Ovary (tissue), 9 donors: ENCODE measurements around the gene NR4A1. TPM values are rescaled to one million over a fixed set of nuclear protein-coding genes. Genes with fewer than 3 reads are reported as not detected.
A peak's percentile ranks its signal among the peaks of the same experiment; 100 is the strongest.

Source experiments
- DNase-seq, 5 donors: peaks; one replicate each; pipeline ENCODE4 v3.0.0-alpha.2; 2019 to 2020
- H3K27ac ChIP-seq, 2 donors: fragments of 200-600 bp; one replicate each; pipeline versions ENCODE4 v1.5.1 to v1.8.0; 2019 to 2022
- H3K27me3 ChIP-seq: fragments of 200-600 bp; one replicate; pipeline ENCODE4 v1.8.0; 2022
- H3K36me3 ChIP-seq: fragments of 200-600 bp; sonication (generic); one replicate; pipeline ENCODE4 v1.5.1; 2019
- H3K4me1 ChIP-seq: one replicate; pipeline ENCODE4 v1.8.1; 2013; ENCODE audit warnings: mild to moderate bottlenecking, moderate library complexity; ENCODE audit not compliant: insufficient read depth
- H3K4me3 ChIP-seq: fragments of 200-600 bp; sonication (generic); one replicate; pipeline ENCODE4 v1.5.1; 2017
- H3K9me3 ChIP-seq, 2 donors: fragments of 200-600 bp in 1 of 2; sonication (generic) in 1 of 2; one replicate each; pipeline versions ENCODE4 v1.5.1 to v1.8.1; 2013 to 2019; ENCODE audit warnings: mild to moderate bottlenecking in 1 of 2, moderate library complexity in 1 of 2
- CTCF ChIP-seq, 3 donors: fragments of 450-650 bp in 2 of 3; fragments of 200-600 bp in 1 of 3; IDR thresholded peaks; one replicate each; pipeline versions ENCODE4 v1.5.1 to v1.8.0; 2016 to 2022; ENCODE audit warnings: antibody characterized with exemption in 3 of 3, mild to moderate bottlenecking in 1 of 3
- EP300 ChIP-seq: sonication (generic); formaldehyde crosslinking; IDR thresholded peaks from one replicate; pipeline ENCODE4 v1.6.1; 2017; ENCODE audit warnings: antibody characterized with exemption
- POLR2A ChIP-seq: fragments of 450-650 bp; IDR thresholded peaks from one replicate; pipeline ENCODE4 v1.6.1; 2017; ENCODE audit warnings: antibody characterized with exemption, mild to moderate bottlenecking, moderate library complexity
- WGBS, 3 donors: extraction: QIAGEN DNeasy Blood & Tissue Kit in 1 of 3; methylation state at CpG; one replicate each; pipeline versions ENCODE4 v1.1.5 to v1.1.7; 2013 to 2017; 5-methylcytosine and 5-hydroxymethylcytosine counted together
- intact Hi-C, 4 donors: fragments of 100-400 bp; cut with DNase I; formaldehyde crosslinking; loops; one replicate each; pipeline versions ENCODE4 v1.11.0 to v1.15.1; 2022 to 2023
- polyA plus RNA-seq, 2 donors: library from polyadenylated mRNA; stranded (reverse); fragments of 200-250 nt in 1 of 2; fragments of 350-450 nt in 1 of 2; fragmentation: Illumina TruSeq in 1 of 2; extraction: RNeasy Lipid Tissue Mini Kit (QIAGEN cat#74804) in 1 of 2; gene quantifications; one replicate each; pipeline ENCODE4 v1.2.3, GENCODE V29; 2013 to 2014
- total RNA-seq, 7 donors: library from RNA; depleted of rRNA in 2 of 7; stranded (reverse); fragments of >200 nt in 2 of 7; fragmentation: NEBNext Ultra II Directional in 3 of 7; extraction: Animal tissue kit (Norgen Biotek cat#: 25700) in 3 of 7; gene quantifications; one replicate each; pipeline versions ENCODE4 v1.1.0 to v1.2.4, GENCODE V29; 2016 to 2023
- donor health status: DM: no; HTN: no; CAD: no; lungs with moderate emphysema.
- donor health status: DM: no; HTN: no; CAD: no.
- donor health status: Bipolar disorder and iron deficiency.
- donor health status: DM: yes; HTN: yes; CAD: no.
- donor health status: DM: no; HTN: no; CAD: no.
- donor health status: DM: yes; HTN: yes; CAD: no.

NR4A1 gene
- total and polyA plus RNA-seq, 9 donors = 41.7 to 1,603 (median 246) TPM

- H3K9me3 ChIP-seq = no peaks in the 10 kb centered on the region
- peak; percentile 47 to 78 (median 71) for DNase-seq
- peak overlapping the region in 1 of 2 donors; percentile 37 for H3K27ac ChIP-seq
- H3K36me3 ChIP-seq = no peaks in the 10 kb centered on the region
- H3K4me3 ChIP-seq = no peak overlapping the region
- TF ChIP-seq CTCF (IDR thresholded peaks at IDR 0.05) = peak in 1 of 3 donors; percentile 8
- TF ChIP-seq POLR2A = no peak
- no peak for TF ChIP-seq EP300
- H3K27me3 ChIP-seq = no peaks in the 10 kb centered on the region
- H3K4me1 ChIP-seq = peaks cover 5% of the 10 kb centered on the region
- intact Hi-C loops = no loop called here
- WGBS, 3 donors = 85 to 90% (median 86%) methylated on average over 27 of the region's 27 CpGs
These were observed 4.8 kb downstream of the NR4A1 start for GRCh38 chr12:52055731-52056711.

GRCh38 chr12:52056801-52057637 is 5.8 kb downstream of the NR4A1 start:
- no peaks in the 10 kb centered on the region for H3K27me3 ChIP-seq
- 73 to 75% (median 74%) methylated on average over 23 of the region's 23 CpGs for WGBS, 3 donors
- H3K4me1 ChIP-seq = peaks cover 5% of the 10 kb centered on the region
- TF ChIP-seq EP300 (no peak), POLR2A (no peak), CTCF (IDR thresholded peaks at IDR 0.05) (no peak)
- H3K27ac ChIP-seq = no peak overlapping the region
- no peaks in the 10 kb centered on the region for H3K9me3 ChIP-seq
- peak; percentile 46 to 78 (median 67) for DNase-seq
- H3K4me3 ChIP-seq = no peak overlapping the region
- intact Hi-C loops = no loop called here
- no peaks in the 10 kb centered on the region for H3K36me3 ChIP-seq

GRCh38 chr12:52057638-52058576 is 6.7 kb downstream of the NR4A1 start:
- H3K36me3 ChIP-seq = no peaks in the 10 kb centered on the region
- intact Hi-C loops = no loop called here
- no peak overlapping the region for H3K4me3 ChIP-seq
- 87 to 93% (median 90%) methylated on average over 14 of the region's 14 CpGs for WGBS, 3 donors
- H3K4me1 ChIP-seq = peaks cover 10% of the 10 kb centered on the region
- no peaks in the 10 kb centered on the region for H3K27me3 ChIP-seq
- no peak overlapping the region for H3K27ac ChIP-seq
- DNase-seq = peak in 1 of 5 donors; percentile 44
- H3K9me3 ChIP-seq = no peaks in the 10 kb centered on the region
- TF ChIP-seq EP300 (no peak), CTCF (IDR thresholded peaks at IDR 0.05) (no peak)
